Measurements from ENCODE around the gene KHDC4. TPM values are rescaled to one million over a fixed set of nuclear protein-coding genes. Genes with fewer than 3 reads are reported as not detected.

KHDC4 gene
- total and polyA plus RNA-seq, 9 of the 15 experiments (the other 6 are each of a cell fraction or from before 2014, with no cell fraction given): 12.1 to 185 (median 65.6) TPM

DNA sequence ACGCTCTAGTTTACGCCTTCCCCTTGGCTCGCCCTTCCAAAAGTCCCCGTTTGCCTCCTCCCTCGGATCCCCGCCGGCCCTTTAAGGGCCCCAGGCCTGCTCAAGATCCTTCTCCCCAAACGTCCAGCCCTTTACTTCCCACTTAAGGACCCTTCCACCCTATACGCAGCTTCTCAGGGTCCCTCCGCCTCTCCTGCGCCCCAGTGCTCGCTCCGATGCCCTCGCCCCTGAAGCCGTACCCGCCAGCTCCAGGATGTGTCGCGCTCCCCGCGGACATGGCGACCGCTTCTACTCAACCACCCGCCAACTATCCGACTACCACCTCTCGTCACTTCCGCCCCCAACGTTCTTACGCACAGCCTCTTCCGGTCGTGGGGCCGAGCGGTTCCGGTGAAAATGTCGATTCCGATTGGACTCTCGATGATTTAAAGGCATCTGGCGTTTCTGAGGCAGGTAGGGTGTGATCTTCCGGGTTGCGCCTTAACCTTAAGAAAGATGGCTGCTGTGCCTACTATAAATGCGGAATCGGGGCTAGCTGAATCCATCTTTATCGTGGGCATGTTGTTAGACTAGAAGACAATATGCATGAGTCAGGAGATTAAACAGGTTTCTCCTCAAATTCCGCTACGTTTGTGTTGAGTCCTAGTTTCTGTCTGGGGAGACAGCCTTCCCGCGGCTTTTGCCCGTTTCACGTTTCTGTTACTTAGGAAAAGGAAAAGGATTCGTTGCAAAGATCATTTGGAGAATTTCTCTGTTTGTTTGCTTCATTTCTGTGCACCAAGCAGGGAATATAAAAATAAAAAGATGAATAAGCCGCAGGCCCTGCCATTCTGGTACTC, at the start of gene KHDC4 (continued):
- TF ChIP-seq, protein P1, sequence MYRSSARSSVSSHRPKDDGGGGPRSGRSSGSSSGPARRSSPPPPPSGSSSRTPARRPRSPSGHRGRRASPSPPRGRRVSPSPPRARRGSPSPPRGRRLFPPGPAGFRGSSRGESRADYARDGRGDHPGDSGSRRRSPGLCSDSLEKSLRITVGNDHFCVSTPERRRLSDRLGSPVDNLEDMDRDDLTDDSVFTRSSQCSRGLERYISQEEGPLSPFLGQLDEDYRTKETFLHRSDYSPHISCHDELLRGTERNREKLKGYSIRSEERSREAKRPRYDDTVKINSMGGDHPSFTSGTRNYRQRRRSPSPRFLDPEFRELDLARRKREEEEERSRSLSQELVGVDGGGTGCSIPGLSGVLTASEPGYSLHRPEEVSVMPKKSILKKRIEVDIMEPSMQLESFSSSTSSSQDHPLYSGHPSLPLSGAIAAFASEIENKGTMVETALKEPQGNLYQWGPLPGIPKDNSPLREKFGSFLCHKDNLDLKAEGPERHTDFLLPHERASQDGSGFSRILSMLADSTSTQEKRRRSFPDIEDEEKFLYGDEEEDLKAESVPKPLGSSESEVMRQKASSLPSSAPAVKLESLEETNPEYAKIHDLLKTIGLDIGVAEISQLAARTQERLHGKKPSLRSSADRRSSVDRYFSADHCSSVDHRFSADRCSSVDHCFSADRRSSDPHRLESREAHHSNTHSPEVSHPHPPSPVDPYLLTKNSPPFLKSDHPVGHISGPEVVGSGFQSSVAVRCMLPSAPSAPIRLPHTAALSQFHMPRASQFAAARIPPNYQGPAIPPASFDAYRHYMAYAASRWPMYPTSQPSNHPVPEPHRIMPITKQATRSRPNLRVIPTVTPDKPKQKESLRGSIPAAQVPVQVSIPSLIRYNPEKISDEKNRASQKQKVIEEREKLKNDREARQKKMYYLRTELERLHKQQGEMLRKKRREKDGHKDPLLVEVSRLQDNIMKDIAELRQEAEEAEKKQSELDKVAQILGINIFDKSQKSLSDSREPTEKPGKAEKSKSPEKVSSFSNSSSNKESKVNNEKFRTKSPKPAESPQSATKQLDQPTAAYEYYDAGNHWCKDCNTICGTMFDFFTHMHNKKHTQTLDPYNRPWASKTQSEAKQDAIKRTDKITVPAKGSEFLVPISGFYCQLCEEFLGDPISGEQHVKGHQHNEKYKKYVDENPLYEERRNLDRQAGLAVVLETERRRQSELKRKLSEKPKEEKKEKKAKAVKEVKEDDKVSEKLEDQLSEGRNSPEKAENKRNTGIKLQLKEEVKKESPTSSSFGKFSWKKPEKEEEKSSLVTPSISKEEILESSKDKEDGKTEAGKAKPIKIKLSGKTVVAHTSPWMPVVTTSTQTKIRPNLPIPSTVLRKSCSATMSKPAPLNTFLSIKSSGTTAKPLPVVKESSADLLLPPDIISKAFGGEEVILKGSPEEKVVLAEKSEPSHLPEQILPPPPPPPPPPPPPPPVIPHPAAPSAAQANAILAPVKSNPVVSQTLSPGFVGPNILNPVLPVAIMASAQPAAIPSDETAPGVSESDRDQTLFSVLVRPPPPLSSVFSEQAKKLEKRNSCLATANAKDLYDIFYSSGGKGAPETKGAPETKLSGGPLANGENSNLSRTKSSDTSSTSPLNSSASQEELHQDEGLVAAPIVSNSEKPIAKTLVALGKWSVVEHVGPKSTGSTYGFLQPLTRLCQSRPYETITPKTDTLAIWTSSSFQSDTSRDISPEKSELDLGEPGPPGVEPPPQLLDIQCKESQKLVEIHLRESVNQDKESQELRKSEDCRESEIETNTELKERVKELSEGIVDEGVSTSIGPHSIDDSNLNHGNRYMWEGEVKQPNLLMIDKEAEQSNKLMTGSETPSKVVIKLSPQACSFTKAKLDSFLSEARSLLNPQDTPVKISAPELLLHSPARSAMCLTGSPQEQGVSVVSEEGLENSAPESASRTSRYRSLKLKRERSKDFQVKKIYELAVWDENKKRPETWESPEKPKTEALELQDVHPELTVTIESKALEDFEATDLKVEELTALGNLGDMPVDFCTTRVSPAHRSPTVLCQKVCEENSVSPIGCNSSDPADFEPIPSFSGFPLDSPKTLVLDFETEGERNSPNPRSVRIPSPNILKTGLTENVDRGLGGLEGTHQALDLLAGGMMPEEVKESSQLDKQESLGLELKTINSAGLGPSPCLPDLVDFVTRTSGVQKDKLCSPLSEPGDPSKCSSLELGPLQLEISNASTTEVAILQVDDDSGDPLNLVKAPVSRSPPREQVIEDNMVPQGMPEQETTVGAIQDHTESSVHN (IDR thresholded peaks at IDR 0.05; ENCODE audit: borderline replicate concordance in 1 of 2, low read depth in 1 of 2): no peak
- TF ChIP-seq, protein P2, sequence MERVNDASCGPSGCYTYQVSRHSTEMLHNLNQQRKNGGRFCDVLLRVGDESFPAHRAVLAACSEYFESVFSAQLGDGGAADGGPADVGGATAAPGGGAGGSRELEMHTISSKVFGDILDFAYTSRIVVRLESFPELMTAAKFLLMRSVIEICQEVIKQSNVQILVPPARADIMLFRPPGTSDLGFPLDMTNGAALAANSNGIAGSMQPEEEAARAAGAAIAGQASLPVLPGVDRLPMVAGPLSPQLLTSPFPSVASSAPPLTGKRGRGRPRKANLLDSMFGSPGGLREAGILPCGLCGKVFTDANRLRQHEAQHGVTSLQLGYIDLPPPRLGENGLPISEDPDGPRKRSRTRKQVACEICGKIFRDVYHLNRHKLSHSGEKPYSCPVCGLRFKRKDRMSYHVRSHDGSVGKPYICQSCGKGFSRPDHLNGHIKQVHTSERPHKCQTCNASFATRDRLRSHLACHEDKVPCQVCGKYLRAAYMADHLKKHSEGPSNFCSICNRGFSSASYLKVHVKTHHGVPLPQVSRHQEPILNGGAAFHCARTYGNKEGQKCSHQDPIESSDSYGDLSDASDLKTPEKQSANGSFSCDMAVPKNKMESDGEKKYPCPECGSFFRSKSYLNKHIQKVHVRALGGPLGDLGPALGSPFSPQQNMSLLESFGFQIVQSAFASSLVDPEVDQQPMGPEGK (CRISPR knock-in tag; IDR thresholded peaks at IDR 0.05; ENCODE audit: borderline replicate concordance): no peak
- TF ChIP-seq TEAD4 (IDR thresholded peaks at IDR 0.05; ENCODE audit: low read length): peak; percentile 33; the same call in 1 of the 2 replicates
- TF ChIP-seq TEAD4 (CRISPR knock-in tag; IDR thresholded peaks at IDR 0.05; ENCODE audit: borderline replicate concordance): no peak
- peak; percentile 13 for TF ChIP-seq FOS (IDR thresholded peaks at IDR 0.05; ENCODE audit: extremely low read depth, insufficient read length)
- TF ChIP-seq POLR2G (IDR thresholded peaks at IDR 0.05; ENCODE audit: low read depth, low read length): peak; percentile 99
- 0 out of 4 replicates have a peak, but pooled peaks of 1 of the 2 experiments have one; percentile 3 for TF ChIP-seq RAD21 (CRISPR knock-in tag; conservative IDR thresholded peaks at IDR 0.05 in 1 of 2, IDR thresholded peaks at IDR 0.05 in 1 of 2)
- peak; percentile 91 for TF ChIP-seq C11orf30 (IDR thresholded peaks at IDR 0.05; ENCODE audit: low read depth)
- TF ChIP-seq PHB (CRISPR knock-in tag; IDR thresholded peaks at IDR 0.05): 0 out of 2 replicates have a peak, but pooled peaks have one; percentile 28
- peak; percentile 97 for TF ChIP-seq KDM5B (IDR thresholded peaks at IDR 0.05; ENCODE audit: insufficient replicate concordance, low read depth, low read length)
- no peak for TF ChIP-seq MECOM (CRISPR knock-in tag; IDR thresholded peaks at IDR 0.05)
- TF ChIP-seq, protein P3, sequence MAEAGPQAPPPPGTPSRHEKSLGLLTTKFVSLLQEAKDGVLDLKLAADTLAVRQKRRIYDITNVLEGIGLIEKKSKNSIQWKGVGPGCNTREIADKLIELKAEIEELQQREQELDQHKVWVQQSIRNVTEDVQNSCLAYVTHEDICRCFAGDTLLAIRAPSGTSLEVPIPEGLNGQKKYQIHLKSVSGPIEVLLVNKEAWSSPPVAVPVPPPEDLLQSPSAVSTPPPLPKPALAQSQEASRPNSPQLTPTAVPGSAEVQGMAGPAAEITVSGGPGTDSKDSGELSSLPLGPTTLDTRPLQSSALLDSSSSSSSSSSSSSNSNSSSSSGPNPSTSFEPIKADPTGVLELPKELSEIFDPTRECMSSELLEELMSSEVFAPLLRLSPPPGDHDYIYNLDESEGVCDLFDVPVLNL (CRISPR knock-in tag; IDR thresholded peaks at IDR 0.05; ENCODE audit: low read depth): no peak
- 0 out of 2 replicates have a peak, but pooled peaks have one; percentile 13 for TF ChIP-seq ZNF347 (CRISPR knock-in tag; IDR thresholded peaks at IDR 0.05; ENCODE audit: low read depth)
- 0 out of 2 replicates have a peak, but pooled peaks have one; percentile 26 for TF ChIP-seq SMAD3 (CRISPR knock-in tag; conservative IDR thresholded peaks at IDR 0.05)

All from K562 (cell line).